ENCODE results near the gene SZRD1.
A peak's percentile ranks its signal among the peaks of the same experiment; 100 is the strongest.
"Not testable (repeated sequence)": the region's sequence is repeated elsewhere in the genome, so short reads cannot be mapped to it uniquely, and the experiment has no call there.

SZRD1 gene

GRCh38 chr1:16366722-16367257 is at the start of gene SZRD1:
TSS of gene SZRD1 (plus strand) at chr1:16367242. CDS start at chr1:16367258, 16 bp downstream.
- peak; percentile 93 for DNase-seq (ENCODE audit: low read depth)

- DNase-seq (ENCODE audit: low read depth): no peak
Measured at GRCh38 chr1:16318555-16318954, 48.5 kb upstream of the SZRD1 start.

GRCh38 chr1:16321176-16321867 is 45.7 kb upstream of the SZRD1 start:
- no peak for DNase-seq (ENCODE audit: low read depth)

- DNase-seq (ENCODE audit: low read depth): no peak
Measured at GRCh38 chr1:16324456-16324890, 42.6 kb upstream of the SZRD1 start.

GRCh38 chr1:16326833-16327404 is 40.1 kb upstream of the SZRD1 start:
- DNase-seq (ENCODE audit: low read depth): no peak

- no peak for DNase-seq (ENCODE audit: low read depth)
Measured at GRCh38 chr1:16334655-16335340, 32.2 kb upstream of the SZRD1 start.

- no peak for DNase-seq (ENCODE audit: low read depth)
Measured at GRCh38 chr1:16338961-16339360, 28.1 kb upstream of the SZRD1 start.

GRCh38 chr1:16340673-16341072 is 26.4 kb upstream of the SZRD1 start:
- no peak for DNase-seq (ENCODE audit: low read depth)

GRCh38 chr1:16342331-16343062 is 24.5 kb upstream of the SZRD1 start:
- no peak for DNase-seq (ENCODE audit: low read depth)

- not testable (repeated sequence) for DNase-seq (ENCODE audit: low read depth)
Measured at GRCh38 chr1:16343276-16343675, 23.8 kb upstream of the SZRD1 start.

- DNase-seq (ENCODE audit: low read depth): no peak
Measured at GRCh38 chr1:16348414-16349182, 18.4 kb upstream of the SZRD1 start.

GRCh38 chr1:16349847-16350406 is 17.1 kb upstream of the SZRD1 start:
- DNase-seq (ENCODE audit: low read depth): no peak

- DNase-seq (ENCODE audit: low read depth): no peak
Measured at GRCh38 chr1:16351456-16351993, 15.5 kb upstream of the SZRD1 start.

GRCh38 chr1:16351994-16352841 is 14.8 kb upstream of the SZRD1 start, which contains the start of gene FBXO42:
TSS of gene FBXO42 (minus strand) at chr1:16352480. CDS start at chr1:16315418, 37,062 bp downstream.
- peak; percentile 90 for DNase-seq (ENCODE audit: low read depth)

- no peak for DNase-seq (ENCODE audit: low read depth)
Measured at GRCh38 chr1:16352842-16353535, 14.1 kb upstream of the SZRD1 start.

GRCh38 chr1:16354619-16355018 is 12.4 kb upstream of the SZRD1 start:
- no peak for DNase-seq (ENCODE audit: low read depth)

GRCh38 chr1:16356867-16357266 is 10.2 kb upstream of the SZRD1 start:
- DNase-seq (ENCODE audit: low read depth): no peak

- not testable (repeated sequence) for DNase-seq (ENCODE audit: low read depth)
Measured at GRCh38 chr1:16365146-16365498, 1.9 kb upstream of the SZRD1 start.

- peak; percentile 80 for DNase-seq (ENCODE audit: low read depth)
Measured at GRCh38 chr1:16367258-16367967, 371 bp downstream of the SZRD1 start.
